Left ventricle myocardium superior (tissue), 1 donor: ENCODE data around the gene ZDHHC20. TPM values are rescaled to one million over a fixed set of nuclear protein-coding genes. Genes with fewer than 3 reads are reported as not detected.

Experiments
- ATAC-seq: fragments of 200-7000 bp; cut with Tn5 transposase; one replicate; pipeline ENCODE4 v1.9.1; 2020; ENCODE audit warnings: mild to moderate bottlenecking, moderate library complexity
- DNase-seq: peaks from one replicate; pipeline ENCODE4 v3.0.0-alpha.2; 2020
- intact Hi-C: fragments of 100-400 bp; cut with micrococcal nuclease; formaldehyde crosslinking; loops from one replicate; pipeline ENCODE4 v1.11.0; 2022
- total RNA-seq: library from RNA; stranded (reverse); fragmentation: NEBNext Ultra II Directional; extraction: Animal tissue kit (Norgen Biotek cat#: 25700); gene quantifications from one replicate; pipeline ENCODE4 v1.2.1, GENCODE V29; 2021
- donor health status: DM: no; HTN: yes; CAD: no; lungs with severe emphysema.

The ZDHHC20 gene
- total RNA-seq, 1 donor from 2014 or later: 16.2 TPM

DNA sequence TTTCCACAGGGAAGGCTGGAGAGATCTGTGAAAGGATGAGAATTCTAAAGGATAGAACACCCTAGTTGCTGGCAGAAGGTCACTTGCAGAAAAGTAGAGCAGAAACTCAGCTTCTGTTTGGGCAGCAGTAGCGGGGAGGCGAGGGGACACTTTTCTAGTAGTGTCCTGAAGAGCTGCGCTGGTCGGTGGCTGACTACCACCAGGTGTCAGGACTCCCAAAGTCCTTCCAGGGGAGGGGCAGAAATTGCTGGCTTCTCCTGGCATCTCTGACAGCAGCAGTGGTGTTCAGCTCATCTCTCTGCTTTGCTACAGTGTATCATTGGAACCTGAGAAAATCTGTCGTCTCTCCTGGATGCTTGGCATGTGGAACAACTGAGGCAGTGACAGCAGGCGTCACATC, 120.9 kb downstream of the ZDHHC20 start:
- ATAC-seq: no peak

DNA sequence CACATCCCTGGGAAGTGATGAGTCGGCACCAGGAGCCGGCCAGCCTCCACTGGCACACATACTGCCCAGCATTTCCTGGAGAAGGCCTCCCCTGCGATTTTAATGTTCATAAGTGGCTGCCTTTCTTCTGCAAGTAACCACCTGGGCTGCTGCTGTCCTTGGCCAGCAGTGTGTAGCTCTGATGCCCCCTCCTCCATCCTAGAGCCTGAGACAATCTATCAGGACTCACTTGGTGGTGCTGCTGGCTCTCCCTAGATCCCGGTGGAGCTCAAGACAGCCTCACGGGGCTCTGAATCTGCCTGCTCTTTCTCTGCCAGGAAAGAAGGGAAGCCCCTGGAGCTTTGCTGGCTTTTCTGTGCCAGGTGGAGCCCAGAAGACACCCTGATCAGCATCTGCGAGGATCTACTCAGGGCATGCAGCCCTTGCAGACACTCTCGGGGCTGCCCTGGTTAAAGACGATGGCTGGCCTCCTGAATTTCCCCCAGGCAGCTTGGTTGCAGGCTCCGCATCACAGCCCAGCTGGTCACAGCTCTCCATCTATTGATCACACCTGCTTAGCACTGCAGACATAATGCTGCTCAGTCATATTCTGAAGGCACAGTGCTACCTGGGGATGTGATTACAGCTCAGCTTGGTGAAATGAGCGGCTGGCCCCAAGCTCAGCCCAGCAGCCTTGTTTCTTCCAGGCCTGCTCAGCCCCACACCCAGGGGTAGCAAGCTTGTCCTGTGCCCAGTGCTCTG, 122.3 kb downstream of the ZDHHC20 start:
- intact Hi-C loops: no loop called here
- no peak for ATAC-seq
- DNase-seq: no peak

More for the DNA sequence above, 120.9 kb downstream of the ZDHHC20 start:
- no peak for DNase-seq
- intact Hi-C loops: no loop called here

DNA sequence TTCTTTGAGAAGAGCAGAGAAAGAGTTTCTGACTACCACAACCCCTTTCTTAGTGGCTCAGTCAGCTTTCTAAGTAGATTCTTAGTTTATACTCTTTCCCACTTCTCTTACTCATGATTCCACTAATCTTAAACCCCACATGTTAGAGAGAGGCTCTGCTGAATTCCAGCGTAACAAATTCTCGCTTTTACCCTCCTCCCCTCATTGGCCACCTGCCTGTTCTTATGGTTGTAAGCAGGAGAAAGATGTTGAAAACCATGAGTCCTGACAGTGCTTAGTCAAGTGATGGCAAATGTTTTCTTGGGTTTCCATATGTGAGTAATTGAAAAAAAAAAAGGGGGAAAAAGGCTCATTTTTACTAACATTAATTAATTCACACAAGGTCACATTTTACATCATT, 125.9 kb downstream of the ZDHHC20 start:
- intact Hi-C loops: no loop called here
- no peak for ATAC-seq
- no peak for DNase-seq

- intact Hi-C loops: no loop called here
- DNase-seq: no peak
- ATAC-seq: no peak
These were observed 128.8 kb downstream of the ZDHHC20 start for GRCh38 chr13:21330126-21330861.

DNA sequence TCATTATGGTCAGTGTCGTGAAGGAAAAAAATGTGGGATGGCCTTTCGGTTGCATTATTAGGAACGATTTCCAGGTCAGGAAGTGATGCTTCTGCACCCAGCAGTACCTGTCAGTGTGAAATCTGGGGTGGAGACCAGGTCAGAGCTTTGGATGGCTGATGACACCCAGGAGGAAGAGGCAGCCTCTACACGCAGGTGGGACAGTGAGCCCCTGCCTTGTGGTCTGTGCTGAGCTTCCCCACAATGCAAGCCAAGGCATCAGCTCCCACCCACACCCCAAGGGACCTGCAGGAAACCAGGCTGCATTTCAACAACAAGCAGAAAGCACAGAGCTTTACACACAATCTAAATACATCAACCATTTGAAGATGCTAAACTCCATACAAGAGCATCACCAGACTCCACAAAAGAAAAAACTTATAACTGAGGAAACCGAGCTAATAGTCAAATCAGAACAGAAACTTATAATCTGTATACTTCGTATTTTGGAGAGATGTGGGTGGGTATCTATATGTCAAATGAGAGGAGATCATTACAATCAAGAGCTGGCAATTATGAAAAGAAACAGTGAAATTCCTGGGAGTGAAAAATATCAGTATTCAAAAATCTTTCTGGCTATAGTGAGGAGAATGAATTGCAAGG, 130.1 kb downstream of the ZDHHC20 start:
- intact Hi-C loops: no loop called here
- ATAC-seq: no peak
- DNase-seq: no peak

DNA sequence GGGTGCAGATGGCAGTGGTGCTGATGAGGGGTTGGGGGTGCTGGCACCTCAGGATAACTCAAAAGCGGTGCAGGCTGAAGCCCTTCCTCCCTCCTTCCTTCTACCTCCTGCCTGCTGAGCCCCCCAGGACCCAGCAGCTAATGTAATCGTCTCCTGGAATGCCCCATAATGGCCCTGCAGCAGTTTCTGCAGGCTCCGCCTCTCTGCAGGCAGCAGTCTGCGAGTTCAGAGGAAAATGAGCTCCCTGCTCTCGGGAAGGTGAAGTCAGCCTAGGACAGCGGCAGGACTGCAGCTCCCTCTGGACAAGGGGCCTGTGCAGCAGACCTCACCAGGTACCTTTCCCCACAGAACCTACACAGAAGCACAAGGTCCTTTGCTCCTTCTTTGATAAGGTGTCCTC, 130.9 kb downstream of the ZDHHC20 start:
- DNase-seq (no peak), ATAC-seq (no peak)
- intact Hi-C loops: no loop called here

GRCh38 chr13:21326155-21327031, 132.7 kb downstream of the ZDHHC20 start:
- intact Hi-C loops: no loop called here
- peak; percentile 70 for ATAC-seq
- no peak for DNase-seq

DNA sequence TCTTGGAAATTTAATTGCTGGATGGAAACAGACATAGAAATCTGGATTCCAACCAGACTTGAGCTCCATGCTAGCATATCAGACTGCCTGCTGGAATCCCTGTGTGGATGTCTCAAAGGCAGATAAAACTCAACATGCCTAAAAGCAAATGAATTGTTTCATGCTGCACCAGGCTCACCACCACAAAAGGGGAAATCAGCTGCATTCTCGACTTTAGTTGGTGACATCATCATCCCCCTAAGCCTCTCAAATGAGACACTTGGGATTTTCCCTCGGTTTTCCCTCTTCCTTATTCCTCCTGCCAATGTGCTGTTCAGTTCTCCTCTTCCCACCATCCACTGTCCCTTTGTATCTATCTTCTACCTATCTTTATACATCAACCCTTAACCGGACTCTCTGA, 134.3 kb downstream of the ZDHHC20 start:
- intact Hi-C loops: no loop called here
- no peak for ATAC-seq
- DNase-seq: no peak

- no peak for ATAC-seq
These were observed 136.1 kb downstream of the ZDHHC20 start for GRCh38 chr13:21322988-21323387.

More at GRCh38 chr13:21322988-21323387, 136.1 kb downstream of the ZDHHC20 start:
- DNase-seq: no peak
- intact Hi-C loops: no loop called here

Other genes with a start within 250 kb of the ZDHHC20 start
- 63.0 TPM for gene MICU2, start 144.9 kb upstream of the ZDHHC20 start, total RNA-seq
- gene FGF9, start 211.8 kb upstream of the ZDHHC20 start, total RNA-seq: 12.1 TPM